Ishikawa (cell line): ENCODE results near the gene GLIS1.

Source experiments
- EGR1 ChIP-seq: IDR thresholded peaks from 2 replicates; pipeline ENCODE4 v1.6.1; 2012
- FOXM1 ChIP-seq: IDR thresholded peaks from 2 replicates; pipeline ENCODE4 v1.6.1; 2012; ENCODE audit warnings: low read depth, borderline replicate concordance
- TCF12 ChIP-seq: IDR thresholded peaks from 2 replicates; pipeline ENCODE4 v1.6.1; 2012; ENCODE audit warnings: low read depth
- TF ChIP-seq, protein P1 (sequence below): IDR thresholded peaks from 2 replicates; pipeline ENCODE4 v1.6.1; 2012; ENCODE audit warnings: low read depth, mild to moderate bottlenecking

GRCh38 chr1:53652441-53653199 is 86.3 kb downstream of the GLIS1 start:
- TF ChIP-seq EGR1 (no peak), FOXM1 (no peak), TCF12 (no peak)
- TF ChIP-seq, protein P1, sequence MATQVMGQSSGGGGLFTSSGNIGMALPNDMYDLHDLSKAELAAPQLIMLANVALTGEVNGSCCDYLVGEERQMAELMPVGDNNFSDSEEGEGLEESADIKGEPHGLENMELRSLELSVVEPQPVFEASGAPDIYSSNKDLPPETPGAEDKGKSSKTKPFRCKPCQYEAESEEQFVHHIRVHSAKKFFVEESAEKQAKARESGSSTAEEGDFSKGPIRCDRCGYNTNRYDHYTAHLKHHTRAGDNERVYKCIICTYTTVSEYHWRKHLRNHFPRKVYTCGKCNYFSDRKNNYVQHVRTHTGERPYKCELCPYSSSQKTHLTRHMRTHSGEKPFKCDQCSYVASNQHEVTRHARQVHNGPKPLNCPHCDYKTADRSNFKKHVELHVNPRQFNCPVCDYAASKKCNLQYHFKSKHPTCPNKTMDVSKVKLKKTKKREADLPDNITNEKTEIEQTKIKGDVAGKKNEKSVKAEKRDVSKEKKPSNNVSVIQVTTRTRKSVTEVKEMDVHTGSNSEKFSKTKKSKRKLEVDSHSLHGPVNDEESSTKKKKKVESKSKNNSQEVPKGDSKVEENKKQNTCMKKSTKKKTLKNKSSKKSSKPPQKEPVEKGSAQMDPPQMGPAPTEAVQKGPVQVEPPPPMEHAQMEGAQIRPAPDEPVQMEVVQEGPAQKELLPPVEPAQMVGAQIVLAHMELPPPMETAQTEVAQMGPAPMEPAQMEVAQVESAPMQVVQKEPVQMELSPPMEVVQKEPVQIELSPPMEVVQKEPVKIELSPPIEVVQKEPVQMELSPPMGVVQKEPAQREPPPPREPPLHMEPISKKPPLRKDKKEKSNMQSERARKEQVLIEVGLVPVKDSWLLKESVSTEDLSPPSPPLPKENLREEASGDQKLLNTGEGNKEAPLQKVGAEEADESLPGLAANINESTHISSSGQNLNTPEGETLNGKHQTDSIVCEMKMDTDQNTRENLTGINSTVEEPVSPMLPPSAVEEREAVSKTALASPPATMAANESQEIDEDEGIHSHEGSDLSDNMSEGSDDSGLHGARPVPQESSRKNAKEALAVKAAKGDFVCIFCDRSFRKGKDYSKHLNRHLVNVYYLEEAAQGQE: no peak
